Nephron (organoid): ENCODE results near the gene IRAK1.

Experiments used
- H3K27ac Mint-ChIP-seq, 3 experiments: 2 replicates each; pipeline ENCODE4 v1.8.0; 2020; ENCODE audit warnings: mixed read lengths in 3 of 3, mild to moderate bottlenecking in 2 of 3, moderate library complexity in 1 of 3
- H3K27me3 Mint-ChIP-seq: 2 replicates; pipeline ENCODE4 v1.8.0; 2021; ENCODE audit warnings: low read depth, mild to moderate bottlenecking, moderate library complexity, mixed read lengths
- H3K36me3 Mint-ChIP-seq: 2 replicates; pipeline ENCODE4 v1.8.0; 2020; ENCODE audit warnings: low read depth, mixed read lengths
- H3K4me1 Mint-ChIP-seq: 2 replicates; pipeline ENCODE4 v1.8.0; 2020; ENCODE audit warnings: mixed read lengths
- H3K4me3 Mint-ChIP-seq, 3 experiments: 2 replicates each; pipeline ENCODE4 v1.8.0; 2020; ENCODE audit warnings: mild to moderate bottlenecking in 3 of 3, mixed read lengths in 3 of 3, moderate library complexity in 2 of 3
- H3K9me3 Mint-ChIP-seq: 2 replicates; pipeline ENCODE4 v1.8.0; 2020; ENCODE audit warnings: mixed read lengths
- TF ChIP-seq, protein P1 (sequence below), 3 experiments: fragments of 200-600 bp; sonication (generic); IDR thresholded peaks; one replicate each; pipeline ENCODE4 v1.5.0; 2021; ENCODE audit warnings: antibody characterized with exemption in 3 of 3; ENCODE audit not compliant: unreplicated experiment in 3 of 3

Gene IRAK1

DNA sequence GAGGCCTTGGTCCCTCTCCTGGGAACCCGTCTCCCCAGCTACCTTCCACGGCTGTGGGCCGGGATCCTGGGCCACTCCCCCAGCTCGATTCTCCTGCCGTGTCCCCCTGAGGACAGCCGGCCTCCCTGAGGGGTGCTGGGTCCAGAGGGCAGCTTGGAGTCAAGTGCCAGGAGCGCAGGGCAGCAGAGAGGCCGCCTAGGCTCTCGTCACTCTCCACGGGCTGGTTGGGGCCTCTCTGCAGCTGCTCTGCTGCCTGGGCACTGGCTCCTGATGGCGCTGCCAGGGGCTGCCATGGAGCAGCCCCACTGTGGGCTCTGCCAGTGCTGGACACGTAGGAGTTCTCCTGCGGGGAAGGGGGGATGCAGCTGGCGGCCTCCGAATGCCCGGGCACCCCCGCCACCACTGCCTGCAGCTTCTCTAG is 6.7 kb downstream of the IRAK1 start:
- Mint-ChIP-seq H3K36me3 (peaks cover 13% of the 10 kb centered on the region), H3K27ac (no peak overlapping the region), H3K4me3 (no peak overlapping the region), H3K27me3 (no peaks in the 10 kb centered on the region), H3K4me1 (no peaks in the 10 kb centered on the region), H3K9me3 (peaks cover 6% of the 10 kb centered on the region)
- TF ChIP-seq, protein P1, sequence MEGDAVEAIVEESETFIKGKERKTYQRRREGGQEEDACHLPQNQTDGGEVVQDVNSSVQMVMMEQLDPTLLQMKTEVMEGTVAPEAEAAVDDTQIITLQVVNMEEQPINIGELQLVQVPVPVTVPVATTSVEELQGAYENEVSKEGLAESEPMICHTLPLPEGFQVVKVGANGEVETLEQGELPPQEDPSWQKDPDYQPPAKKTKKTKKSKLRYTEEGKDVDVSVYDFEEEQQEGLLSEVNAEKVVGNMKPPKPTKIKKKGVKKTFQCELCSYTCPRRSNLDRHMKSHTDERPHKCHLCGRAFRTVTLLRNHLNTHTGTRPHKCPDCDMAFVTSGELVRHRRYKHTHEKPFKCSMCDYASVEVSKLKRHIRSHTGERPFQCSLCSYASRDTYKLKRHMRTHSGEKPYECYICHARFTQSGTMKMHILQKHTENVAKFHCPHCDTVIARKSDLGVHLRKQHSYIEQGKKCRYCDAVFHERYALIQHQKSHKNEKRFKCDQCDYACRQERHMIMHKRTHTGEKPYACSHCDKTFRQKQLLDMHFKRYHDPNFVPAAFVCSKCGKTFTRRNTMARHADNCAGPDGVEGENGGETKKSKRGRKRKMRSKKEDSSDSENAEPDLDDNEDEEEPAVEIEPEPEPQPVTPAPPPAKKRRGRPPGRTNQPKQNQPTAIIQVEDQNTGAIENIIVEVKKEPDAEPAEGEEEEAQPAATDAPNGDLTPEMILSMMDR (IDR thresholded peaks at IDR 0.05; ENCODE audit: unreplicated experiment in 3 of 3) = no peak

DNA sequence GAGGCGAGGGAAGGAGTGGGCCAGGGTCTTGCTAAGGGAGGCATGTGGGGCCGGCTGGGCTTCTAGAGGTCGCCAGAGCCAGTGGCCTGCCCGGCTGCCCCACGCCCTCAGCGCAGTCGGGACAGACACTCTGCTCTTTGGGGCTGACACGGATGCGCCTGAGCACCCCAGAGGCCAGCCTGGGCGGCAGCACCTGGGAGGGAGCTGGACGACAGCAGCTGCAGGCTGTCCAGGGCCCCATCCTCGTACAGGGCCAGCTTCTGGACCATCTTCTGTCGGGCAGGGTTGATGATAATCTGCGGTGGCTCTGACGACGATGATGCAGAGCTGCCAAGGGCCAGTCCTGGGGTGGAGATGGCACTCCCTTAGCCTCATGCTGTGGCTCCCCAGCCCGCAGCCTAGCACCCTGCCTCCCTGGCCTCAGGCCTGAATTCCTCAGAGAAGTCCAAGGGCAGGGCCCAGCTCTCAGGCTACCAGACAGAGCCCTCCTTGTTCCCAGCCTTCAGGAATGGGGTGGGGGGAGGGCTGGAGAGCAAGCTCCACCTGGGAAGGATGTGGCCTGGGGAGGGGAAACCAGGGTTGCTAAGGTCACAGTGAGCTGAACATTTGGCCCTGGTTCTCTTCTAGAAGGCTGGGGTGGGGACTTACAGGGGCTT is 7.2 kb downstream of the IRAK1 start:
- H3K9me3 Mint-ChIP-seq = peaks cover 6% of the 10 kb centered on the region
- TF ChIP-seq, protein P1 (IDR thresholded peaks at IDR 0.05; ENCODE audit: unreplicated experiment in 3 of 3) = no peak

DNA sequence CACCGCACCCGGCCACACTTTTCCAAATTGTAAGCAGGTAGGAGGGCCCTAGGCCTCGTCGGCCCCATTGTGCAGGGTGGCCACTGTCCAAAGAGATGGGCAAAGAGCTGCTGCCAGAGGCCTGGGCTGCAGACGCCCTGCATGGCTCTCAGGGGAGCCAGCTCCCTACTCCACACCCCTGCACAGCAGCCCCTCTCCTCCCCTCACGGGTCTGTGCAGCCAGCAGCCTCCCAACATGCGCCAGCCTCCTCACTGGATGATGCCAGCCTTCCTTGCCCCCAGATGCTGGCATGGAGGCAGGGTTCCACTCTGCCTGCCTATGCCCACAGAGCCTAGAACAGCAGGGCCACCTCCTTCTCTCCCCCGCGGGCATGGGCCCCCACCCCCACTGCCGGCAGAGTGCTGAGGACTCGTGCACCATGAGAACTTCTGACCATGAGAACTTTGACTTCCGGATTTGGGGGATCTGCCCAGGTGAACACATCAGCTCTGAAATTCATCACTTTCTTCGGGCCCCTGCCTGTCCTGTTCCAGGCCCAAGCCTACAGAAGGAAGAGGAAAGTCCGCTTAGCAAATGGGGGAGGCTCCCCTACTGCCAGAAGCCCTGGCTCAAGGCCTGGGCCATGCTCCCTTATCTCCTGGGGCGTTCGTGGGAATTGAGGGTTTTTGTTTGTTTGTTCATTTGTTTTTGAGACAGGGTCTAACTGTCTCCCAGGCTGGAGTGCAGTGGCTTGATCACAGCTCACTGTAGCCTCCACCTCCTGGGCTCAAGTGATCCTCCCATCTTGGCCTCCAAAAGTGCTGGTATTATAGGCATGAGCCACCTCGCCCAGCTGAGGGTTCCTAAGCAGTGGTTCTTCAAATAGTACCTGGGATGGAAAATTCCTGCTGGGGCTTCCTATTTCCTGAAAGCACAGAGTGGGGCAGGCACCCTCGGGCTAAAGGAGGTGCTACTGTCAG is 8.0 kb downstream of the IRAK1 start:
- Mint-ChIP-seq H3K9me3 (peaks cover 6% of the 10 kb centered on the region), H3K27ac (no peak overlapping the region), H3K27me3 (no peaks in the 10 kb centered on the region), H3K4me3 (no peak overlapping the region), H3K36me3 (peaks cover 18% of the 10 kb centered on the region), H3K4me1 (peaks cover 5% of the 10 kb centered on the region)
- TF ChIP-seq, protein P1 (IDR thresholded peaks at IDR 0.05; ENCODE audit: unreplicated experiment in 3 of 3) = no peak

More for the DNA sequence above, 7.2 kb downstream of the IRAK1 start:
- Mint-ChIP-seq H3K4me1 (peaks cover 5% of the 10 kb centered on the region), H3K36me3 (peaks cover 17% of the 10 kb centered on the region), H3K4me3 (no peak overlapping the region), H3K27ac (no peak overlapping the region), H3K27me3 (no peaks in the 10 kb centered on the region)

DNA sequence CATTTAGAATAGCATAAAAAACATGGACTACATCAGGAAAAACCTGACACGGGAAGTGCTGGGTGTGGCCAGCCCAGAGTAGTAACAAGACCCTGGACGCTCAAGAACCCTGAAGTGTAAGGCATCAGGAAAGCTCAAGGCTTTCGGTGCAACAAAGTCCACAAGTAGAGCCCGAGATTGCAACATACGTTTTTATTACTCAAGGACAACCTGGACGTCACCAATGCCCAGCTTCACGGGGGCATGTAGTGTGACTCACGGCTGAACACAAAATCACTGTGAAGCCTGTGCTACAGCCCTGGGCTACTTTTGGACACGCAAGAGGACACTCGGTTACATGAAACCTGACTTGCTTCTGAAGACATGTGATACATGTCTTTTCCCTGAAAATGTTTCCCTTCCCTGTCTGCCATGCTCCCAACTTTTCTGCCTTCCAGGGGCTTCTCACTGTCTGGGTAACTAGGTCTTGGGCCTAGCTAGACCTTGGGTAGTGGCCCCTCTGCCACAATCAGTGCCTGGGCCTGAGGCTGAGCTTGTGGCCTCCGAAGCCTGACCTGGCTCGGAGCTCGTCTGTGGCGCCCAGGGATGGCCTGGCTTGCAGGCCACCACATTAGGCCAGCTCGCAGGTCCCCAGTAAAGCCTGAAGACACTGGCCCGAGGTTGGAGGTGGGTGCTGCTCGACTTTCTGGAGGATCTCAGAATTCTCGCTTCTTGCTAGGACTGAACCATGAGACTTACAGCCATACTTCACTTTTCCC is 9.2 kb downstream of the IRAK1 start:
- H3K4me3 Mint-ChIP-seq = no peak overlapping the region
- no peak overlapping the region for H3K27ac Mint-ChIP-seq
- TF ChIP-seq, protein P1 (IDR thresholded peaks at IDR 0.05; ENCODE audit: unreplicated experiment in 3 of 3) = no peak
- H3K36me3 Mint-ChIP-seq = peaks cover 19% of the 10 kb centered on the region
- H3K27me3 Mint-ChIP-seq = no peaks in the 10 kb centered on the region
- H3K9me3 Mint-ChIP-seq = peaks cover 6% of the 10 kb centered on the region
- H3K4me1 Mint-ChIP-seq = peaks cover 5% of the 10 kb centered on the region

DNA sequence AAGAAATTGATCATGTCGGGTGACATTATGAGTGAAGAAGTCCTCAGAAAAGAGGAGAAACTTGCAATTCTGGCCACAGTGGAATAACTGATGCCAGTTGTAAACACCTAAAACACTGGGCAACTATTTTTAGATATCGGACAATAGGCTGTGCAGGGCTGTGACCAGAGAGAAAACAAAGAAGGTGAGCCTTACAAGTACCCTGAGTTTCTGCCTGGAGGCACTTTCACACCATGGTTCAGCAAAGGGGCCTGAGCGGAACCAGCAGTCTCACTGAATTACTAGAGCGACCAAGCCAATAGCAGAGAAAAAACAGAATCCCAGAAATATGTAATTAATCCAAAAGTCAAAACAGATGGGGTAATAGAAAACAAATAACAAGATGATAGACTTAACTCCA is 11.2 kb downstream of the IRAK1 start:
- no peak overlapping the region for H3K4me3 Mint-ChIP-seq
- TF ChIP-seq, protein P1 (IDR thresholded peaks at IDR 0.05; ENCODE audit: unreplicated experiment in 3 of 3) = no peak
- H3K4me1 Mint-ChIP-seq = peaks cover 12% of the 10 kb centered on the region
- no peaks in the 10 kb centered on the region for H3K27me3 Mint-ChIP-seq
- H3K27ac Mint-ChIP-seq = no peak overlapping the region
- peaks cover 13% of the 10 kb centered on the region for H3K36me3 Mint-ChIP-seq
- H3K9me3 Mint-ChIP-seq = peaks cover 11% of the 10 kb centered on the region
